Measurements from ENCODE around the gene KATNAL2.
"Not testable (repeated sequence)": the region's sequence is repeated elsewhere in the genome, so short reads cannot be mapped to it uniquely, and the experiment has no call there.

KATNAL2 gene

DNA sequence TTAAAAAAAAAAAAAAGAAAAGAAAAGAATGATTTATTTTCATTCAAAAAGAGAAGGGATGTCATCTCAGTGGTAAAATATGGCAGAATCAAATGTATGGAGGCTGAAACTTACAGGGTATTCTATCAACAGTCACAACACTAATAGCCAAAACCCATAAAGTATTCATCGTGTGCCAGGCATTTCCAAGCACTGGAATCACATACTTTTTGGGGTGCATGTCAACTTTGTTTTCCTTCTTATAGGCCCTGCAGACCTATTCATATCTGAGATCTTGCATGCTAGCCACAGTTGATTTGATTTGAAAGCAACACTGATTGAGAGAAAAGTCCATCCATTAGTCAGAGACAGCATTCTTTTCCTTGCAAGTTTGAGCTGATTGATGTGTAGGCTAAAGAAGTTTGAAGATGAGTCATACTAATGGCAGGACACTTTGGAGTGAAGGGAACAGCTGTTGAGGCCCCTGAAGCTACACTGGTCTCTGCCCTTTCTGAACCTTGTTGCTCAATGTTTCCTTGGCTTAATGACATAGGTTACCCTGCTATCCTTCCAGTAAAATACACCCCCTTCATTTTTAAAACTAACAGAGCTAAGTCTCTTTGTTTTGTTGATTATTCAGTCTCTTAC, 22.0 kb downstream of the KATNAL2 start:
- DNase-seq: no peak

DNA sequence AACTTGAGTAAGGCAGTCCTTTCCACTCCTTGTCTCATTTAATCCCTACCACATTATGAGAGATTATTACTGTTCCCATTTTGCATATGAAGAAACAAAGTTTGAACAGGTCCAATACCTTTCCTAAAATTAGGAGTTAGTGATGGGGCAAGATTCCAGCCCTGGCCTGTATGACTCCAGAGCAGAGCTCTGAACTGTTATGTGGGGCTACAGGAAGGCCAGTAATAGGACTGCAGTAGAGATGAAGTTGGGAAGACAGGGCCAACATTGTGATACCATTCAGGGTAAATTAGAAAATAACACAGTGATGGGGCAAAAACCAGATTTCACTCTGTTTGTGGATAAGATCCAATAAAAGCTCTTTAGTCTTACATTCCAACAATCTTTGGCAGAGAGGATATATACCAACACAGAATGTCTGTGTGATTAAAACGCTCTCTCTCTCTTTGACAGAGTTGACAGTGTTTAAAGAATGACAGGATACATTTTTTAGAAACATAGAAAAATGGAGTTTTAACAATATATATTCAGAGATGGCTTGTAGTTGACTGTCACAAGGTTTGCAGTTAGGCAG, 22.7 kb downstream of the KATNAL2 start:
- no peak for DNase-seq

DNA sequence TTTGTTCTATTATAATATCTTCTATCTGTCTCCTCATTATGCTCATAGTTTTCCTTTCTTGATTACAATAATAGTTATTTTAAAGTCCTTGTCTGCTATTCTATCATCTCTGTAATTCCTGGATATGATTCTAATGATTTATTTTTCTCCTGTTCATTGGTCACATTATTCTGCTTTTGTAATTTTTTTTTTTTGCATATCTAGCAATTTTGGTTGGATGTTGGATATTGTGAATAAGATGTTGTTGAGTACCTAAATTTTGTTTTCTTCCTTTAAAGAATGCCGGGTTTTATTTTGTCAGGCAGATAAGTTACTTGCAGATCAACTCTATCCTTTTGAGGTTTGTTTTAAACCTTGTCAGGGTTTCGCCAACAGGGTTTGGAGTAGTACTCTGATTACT, 25.2 kb downstream of the KATNAL2 start:
- no peak for DNase-seq

DNA sequence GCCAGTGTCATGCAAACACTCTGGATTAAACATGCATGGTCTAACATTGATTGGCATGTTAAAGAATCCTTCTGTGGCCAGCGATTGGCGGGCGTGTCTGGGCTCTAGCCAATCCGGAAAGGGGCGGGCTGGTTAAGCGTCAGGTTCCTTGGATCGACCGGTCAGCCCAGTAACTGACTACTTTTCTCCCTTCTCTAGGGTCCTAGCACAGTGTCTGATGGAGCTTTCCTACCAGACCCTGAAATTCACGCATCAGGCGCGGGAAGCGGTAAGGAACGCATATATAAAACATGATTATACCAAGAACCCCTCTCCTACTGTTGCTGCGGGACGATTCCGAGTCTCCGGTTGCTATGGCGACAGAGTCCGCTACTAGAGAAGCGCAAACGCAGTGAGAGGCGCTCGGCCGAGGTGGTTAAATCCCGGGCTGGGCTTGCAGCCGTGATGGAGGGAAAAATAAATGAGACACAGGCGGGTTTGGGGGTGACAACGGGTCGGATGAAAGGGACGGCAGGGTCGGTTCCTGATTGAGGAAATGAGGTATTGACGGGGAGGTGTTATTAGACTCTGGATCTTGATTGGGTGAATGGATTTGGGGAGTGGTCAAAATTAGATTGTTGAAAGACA, 29.4 kb downstream of the KATNAL2 start:
- DNase-seq: peak; percentile 77 to 82

DNA sequence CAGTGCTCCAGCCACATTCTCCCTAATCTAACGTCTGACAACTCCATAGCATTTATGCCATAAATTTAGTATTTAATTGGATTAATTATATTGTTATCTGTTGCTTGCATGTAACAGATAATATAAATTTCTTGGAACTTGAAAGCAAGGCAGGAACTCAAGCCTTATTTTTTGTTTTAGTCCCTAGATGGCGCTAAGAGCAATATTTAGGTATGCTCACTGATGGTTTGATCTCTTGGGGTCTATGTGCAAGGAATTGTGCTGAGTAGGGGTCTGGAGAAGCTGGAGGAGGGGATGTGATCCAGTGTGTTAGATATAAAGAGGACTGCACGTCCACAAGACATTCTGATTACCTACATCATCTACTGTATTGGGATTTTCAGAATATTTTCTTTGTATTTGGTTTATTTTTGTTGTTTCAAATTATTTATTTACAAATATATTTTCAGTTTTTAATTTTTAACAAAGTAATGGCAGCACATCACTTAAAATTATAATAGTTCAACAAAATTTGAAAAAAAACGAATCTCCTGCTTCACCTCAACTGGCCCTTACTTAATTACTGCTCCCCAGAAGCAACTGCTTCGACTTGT, 32.8 kb downstream of the KATNAL2 start:
- no peak for DNase-seq

DNA sequence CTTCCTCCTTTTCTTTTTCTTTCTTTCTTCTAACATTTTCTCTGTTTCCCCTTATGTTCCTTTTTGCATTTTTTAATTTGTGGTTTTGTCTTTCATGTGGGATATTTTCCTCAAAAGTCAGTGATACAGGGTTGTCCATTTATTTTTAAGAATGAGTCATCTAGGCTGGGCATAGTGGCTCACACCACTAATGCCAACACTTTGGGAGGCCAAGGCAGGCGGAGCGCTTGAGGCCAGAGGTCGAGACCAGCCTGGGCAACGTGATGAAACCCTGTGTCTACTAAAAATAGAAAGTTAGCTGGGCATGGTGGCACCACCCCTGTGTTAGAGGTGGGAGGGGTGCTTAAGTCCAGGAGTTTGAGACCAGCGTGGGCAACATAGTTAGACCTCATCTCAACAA, 35.8 kb downstream of the KATNAL2 start:
- DNase-seq: no peak

DNA sequence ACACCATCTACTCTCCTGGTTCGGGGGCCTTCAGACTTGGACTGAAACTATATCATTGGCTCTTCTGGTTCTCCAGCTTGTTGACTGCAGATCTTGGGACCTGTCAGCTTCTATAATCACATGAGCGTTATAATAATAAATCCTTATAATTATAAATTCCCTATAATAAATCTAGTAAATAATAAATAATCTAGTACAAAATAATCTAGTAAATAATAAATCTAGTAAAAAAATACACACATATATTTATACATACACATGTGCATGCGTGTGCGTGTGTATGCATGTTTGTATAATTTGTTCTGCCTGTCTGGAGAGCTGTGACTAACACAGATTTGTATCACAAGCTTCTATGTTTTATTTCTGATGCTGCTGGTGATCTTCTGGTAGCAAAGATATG, 40.8 kb downstream of the KATNAL2 start:
- DNase-seq: no peak

DNA sequence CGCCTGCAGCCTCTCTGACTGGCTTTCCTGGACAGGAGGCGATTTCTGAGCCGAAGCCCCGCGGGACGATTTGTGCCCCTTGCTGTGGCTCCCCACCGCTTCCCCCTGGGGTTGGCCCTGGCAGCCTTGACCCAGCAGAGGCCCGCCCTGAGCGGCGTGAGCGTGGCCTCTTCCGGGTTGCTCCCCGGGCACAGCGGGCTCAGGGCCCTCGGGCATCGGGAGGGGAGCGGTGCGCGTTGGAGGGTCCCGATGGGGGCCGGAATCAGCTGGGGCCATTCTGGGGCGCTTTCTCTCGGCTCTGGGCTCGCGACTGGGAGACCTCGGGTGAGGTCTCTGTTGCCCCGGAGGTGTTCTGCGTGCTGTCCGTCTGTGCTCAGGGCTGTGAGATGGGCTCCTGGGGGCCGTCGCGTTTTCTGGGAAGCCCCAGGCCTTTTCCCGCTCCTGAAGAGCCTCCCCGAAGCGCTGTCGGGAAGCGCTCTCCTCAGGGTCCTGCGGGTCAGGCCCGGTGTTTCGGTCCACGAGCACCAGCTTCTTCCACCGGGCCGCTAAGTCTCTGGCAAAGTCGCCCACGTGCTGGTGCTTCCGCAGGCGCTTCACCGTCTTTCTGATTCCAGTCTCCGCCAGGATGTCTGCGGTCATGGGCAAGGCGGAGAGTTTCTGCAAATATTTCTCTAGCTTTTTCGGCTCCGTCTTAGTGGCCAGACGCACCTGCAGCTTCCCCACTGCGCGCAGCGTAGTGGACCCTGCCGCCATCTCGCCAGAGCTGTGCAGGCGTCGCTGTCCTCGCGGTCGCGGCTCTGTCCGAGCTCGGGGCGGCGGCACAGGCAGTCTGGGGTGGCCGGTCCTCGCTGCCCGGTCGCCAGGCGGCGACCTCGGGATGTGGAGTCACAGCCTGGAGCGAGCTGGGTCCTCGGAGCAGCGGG, 46.5 kb downstream of the KATNAL2 start:
- DNase-seq: not testable (repeated sequence)

DNA sequence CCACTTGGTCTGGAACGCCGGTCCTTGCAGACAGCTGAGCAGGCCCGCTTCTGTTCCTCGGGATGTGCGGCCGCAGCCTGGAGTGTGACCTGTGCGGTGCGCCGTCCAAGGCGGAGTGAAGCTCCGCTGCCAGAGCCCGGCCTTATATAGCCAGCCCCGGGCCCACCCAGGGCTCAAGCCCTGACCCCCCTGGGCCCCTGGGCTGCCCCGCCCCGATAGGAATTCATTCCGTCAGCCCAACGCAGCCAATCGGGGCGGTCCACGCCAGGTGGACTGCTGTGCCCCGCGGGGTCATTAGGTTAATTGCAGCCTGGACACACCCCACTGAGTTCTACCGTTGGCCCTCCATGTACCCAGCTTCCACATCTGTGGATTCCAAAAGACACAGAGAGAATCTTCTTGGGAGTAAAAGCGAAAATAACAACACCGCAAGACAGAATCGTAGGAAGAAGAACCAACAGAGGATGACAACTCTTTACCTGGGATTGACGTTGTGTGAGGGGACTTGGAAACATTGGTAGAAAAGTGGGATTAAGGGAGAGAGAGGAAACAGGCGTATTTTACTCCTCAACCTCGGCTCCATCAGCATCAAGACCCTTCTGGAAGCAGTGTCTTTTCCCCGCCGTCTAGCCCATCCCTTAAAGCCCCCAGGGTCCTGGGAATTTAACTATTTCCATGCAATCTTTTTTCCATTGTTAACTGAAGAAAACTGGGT, 47.3 kb downstream of the KATNAL2 start:
- DNase-seq: not testable (repeated sequence)

DNA sequence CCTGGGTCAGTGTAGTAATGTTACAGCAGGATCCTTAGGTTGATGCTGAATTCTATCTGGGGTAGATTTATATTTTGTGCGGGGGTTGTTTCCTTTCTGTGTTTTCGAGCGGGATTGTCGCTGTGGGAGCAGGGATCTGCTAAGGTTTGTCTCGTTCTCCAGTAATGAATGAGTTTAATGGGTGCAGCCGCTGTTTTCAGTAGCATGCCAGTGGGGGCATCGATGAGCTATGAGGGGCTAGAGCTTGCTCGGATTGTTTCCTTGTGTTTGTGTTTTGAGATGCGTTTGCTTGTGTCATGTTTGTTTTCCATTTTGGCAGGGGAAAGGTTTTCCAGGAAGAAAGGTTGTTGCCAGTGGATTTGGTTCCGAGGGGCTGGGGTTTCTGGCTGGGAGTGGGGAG, 48.9 kb downstream of the KATNAL2 start:
- not testable (repeated sequence) for DNase-seq

DNA sequence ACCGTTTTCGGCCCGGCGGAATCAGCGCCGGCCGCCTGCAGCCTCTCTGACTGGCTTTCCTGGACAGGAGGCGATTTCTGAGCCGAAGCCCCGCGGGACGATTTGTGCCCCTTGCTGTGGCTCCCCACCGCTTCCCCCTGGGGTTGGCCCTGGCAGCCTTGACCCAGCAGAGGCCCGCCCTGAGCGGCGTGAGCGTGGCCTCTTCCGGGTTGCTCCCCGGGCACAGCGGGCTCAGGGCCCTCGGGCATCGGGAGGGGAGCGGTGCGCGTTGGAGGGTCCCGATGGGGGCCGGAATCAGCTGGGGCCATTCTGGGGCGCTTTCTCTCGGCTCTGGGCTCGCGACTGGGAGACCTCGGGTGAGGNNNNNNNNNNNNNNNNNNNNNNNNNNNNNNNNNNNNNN, 52.1 kb downstream of the KATNAL2 start:
- not testable (repeated sequence) for DNase-seq

DNA sequence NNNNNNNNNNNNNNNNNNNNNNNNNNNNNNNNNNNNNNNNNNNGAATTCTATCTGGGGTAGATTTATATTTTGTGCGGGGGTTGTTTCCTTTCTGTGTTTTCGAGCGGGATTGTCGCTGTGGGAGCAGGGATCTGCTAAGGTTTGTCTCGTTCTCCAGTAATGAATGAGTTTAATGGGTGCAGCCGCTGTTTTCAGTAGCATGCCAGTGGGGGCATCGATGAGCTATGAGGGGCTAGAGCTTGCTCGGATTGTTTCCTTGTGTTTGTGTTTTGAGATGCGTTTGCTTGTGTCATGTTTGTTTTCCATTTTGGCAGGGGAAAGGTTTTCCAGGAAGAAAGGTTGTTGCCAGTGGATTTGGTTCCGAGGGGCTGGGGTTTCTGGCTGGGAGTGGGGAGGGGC, 102.5 kb downstream of the KATNAL2 start:
- not testable (repeated sequence) for DNase-seq

DNA sequence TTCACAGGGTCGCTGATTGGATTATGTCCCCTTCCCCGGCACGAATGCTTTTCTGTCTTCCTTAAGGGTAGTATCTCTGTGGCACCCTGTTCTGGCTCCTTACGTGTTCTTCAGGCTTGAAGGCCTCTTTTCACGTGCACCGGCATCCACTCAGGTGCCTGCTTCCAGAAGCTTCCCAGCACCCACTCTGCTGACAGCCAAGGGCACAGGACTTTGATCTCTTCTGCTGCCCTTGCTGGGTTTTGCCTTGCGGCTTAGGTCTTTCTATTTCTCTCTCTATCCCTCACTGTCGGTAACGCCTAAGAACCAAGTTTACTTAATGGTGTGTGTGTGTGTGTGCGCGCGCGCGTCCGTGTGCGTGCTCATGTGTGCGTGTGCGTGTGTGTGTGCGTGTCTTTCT, 103.4 kb downstream of the KATNAL2 start:
- DNase-seq: not testable (repeated sequence)

DNA sequence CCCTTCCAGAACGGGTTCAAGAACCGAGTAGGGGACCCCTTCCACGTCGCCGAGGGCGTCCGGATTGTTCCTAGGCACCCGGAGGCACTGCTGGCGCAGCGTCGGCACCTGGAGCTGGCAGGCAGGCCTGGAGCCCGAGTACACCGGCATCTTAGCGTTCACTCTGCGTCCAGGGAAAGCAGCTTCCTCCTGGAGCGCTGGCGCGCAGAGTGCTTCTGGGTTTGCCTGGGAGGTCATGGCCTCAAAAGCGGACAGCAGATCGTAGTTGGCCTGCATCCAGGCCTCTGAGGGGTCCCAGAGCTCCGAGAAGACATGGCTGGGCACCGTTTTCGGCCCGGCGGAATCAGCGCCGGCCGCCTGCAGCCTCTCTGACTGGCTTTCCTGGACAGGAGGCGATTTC, 105.4 kb downstream of the KATNAL2 start:
- DNase-seq: not testable (repeated sequence)

DNA sequence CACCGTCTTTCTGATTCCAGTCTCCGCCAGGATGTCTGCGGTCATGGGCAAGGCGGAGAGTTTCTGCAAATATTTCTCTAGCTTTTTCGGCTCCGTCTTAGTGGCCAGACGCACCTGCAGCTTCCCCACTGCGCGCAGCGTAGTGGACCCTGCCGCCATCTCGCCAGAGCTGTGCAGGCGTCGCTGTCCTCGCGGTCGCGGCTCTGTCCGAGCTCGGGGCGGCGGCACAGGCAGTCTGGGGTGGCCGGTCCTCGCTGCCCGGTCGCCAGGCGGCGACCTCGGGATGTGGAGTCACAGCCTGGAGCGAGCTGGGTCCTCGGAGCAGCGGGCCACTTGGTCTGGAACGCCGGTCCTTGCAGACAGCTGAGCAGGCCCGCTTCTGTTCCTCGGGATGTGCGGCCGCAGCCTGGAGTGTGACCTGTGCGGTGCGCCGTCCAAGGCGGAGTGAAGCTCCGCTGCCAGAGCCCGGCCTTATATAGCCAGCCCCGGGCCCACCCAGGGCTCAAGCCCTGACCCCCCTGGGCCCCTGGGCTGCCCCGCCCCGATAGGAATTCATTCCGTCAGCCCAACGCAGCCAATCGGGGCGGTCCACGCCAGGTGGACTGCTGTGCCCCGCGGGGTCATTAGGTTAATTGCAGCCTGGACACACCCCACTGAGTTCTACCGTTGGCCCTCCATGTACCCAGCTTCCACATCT, 106.5 kb downstream of the KATNAL2 start:
- DNase-seq: not testable (repeated sequence)

DNA sequence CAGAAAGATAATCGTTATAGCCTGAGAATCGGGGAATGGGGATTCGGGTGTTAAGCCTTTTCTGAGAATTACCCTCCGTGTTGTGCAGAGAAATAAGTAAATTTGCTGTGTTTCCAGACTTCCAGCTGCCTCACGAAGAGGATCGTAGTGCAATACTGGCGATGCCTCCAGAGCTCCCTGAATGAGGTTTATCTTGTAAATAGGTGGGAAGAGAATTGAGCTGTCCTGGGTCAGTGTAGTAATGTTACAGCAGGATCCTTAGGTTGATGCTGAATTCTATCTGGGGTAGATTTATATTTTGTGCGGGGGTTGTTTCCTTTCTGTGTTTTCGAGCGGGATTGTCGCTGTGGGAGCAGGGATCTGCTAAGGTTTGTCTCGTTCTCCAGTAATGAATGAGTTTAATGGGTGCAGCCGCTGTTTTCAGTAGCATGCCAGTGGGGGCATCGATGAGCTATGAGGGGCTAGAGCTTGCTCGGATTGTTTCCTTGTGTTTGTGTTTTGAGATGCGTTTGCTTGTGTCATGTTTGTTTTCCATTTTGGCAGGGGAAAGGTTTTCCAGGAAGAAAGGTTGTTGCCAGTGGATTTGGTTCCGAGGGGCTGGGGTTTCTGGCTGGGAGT, 108.3 kb downstream of the KATNAL2 start:
- not testable (repeated sequence) for DNase-seq

DNA sequence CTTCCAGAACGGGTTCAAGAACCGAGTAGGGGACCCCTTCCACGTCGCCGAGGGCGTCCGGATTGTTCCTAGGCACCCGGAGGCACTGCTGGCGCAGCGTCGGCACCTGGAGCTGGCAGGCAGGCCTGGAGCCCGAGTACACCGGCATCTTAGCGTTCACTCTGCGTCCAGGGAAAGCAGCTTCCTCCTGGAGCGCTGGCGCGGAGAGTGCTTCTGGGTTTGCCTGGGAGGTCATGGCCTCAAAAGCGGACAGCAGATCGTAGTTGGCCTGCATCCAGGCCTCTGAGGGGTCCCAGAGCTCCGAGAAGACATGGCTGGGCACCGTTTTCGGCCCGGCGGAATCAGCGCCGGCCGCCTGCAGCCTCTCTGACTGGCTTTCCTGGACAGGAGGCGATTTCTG, 111.3 kb downstream of the KATNAL2 start:
- not testable (repeated sequence) for DNase-seq

DNA sequence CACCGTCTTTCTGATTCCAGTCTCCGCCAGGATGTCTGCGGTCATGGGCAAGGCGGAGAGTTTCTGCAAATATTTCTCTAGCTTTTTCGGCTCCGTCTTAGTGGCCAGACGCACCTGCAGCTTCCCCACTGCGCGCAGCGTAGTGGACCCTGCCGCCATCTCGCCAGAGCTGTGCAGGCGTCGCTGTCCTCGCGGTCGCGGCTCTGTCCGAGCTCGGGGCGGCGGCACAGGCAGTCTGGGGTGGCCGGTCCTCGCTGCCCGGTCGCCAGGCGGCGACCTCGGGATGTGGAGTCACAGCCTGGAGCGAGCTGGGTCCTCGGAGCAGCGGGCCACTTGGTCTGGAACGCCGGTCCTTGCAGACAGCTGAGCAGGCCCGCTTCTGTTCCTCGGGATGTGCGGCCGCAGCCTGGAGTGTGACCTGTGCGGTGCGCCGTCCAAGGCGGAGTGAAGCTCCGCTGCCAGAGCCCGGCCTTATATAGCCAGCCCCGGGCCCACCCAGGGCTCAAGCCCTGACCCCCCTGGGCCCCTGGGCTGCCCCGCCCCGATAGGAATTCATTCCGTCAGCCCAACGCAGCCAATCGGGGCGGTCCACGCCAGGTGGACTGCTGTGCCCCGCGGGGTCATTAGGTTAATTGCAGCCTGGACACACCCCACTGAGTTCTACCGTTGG, 112.4 kb downstream of the KATNAL2 start:
- not testable (repeated sequence) for DNase-seq

DNA sequence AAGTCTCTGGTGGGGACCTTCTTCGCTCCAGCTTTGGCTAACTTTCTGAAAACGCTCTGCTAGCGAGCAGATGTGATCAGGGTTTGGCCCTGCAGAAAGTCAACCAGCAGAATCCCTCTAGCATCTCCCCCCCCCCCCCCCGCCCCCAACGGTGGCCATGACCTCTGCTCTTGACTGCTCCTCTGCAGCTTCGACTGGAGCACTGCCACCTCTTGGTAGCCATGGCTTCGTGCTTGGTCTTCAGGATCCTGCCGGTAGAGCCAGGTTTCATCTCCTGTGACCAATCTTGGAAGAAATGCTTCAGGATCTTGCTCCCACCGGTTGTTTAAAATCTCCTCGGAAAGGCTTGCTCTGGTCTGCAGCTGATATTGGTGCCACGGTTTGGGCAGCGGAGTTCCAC, 113.5 kb downstream of the KATNAL2 start:
- DNase-seq: not testable (repeated sequence)

DNA sequence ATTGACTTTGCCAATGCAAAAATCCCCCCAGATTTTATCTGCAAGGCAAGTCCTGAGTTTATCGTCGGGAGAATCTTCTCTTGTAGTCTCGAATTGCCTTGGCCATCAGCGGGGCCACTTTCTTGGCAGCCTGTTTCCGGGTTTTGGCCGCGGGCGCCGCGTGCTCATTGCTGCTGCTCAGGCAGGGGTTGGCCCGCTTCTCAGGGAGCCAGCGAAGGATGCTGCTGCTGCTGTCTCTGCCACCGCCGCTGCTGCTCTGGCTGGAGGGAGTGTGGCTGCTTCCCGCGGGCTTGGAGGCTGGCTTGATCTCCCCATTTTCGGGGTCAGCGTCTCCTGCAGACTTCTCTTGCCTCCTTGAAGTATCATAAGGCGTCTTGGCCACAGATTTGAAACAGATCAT, 115.5 kb downstream of the KATNAL2 start:
- DNase-seq: no peak

DNA sequence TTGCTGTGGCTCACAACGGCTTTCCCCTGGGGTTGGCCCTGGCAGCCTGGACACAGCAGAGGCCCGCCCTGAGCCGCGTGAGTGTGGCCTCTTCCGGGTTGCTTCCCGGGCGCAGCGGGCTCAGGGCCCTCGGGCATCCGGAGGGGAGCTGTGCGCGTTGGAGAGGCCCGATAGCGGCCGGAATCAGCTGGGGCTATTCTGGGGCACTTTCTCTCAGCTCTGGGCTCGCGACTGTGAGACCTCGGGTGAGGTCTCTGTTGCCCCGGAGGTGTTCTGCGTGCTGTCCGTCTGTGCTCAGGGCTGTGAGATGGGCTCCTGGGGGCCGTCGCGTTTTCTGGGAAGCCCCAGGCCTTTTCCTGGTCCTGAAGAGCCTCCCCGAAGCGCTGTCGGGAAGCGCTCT, 117.2 kb downstream of the KATNAL2 start:
- DNase-seq: not testable (repeated sequence)

Data from activated T-cell treated with anti-CD3 and anti-CD28 coated beads, Interleukin-2, amount 50 U/mL, for 48 hours (primary cell).